Adipose tissue (tissue), 3 donors: ENCODE measurements around the gene DCLK2. TPM values are rescaled to one million over a fixed set of nuclear protein-coding genes. Genes with fewer than 3 reads are reported as not detected.
"Not testable (repeated sequence)": the region's sequence is repeated elsewhere in the genome, so short reads cannot be mapped to it uniquely, and the experiment has no call there.

Source experiments
- H3K27ac ChIP-seq: one replicate; pipeline ENCODE4 v1.5.1; 2013; ENCODE audit warnings: low read depth, low read length
- WGBS, 3 donors: extraction: QIAGEN DNeasy Blood & Tissue Kit; methylation state at CpG; one replicate each; pipeline ENCODE4 v1.1.7; 2013; 5-methylcytosine and 5-hydroxymethylcytosine counted together
- polyA plus RNA-seq, 3 donors: library from polyadenylated mRNA; stranded (reverse); fragments of 200-250 nt; gene quantifications; one replicate each; pipeline ENCODE4 v1.2.3, GENCODE V29; 2013
- donor health status: healthy with polysubstance abuse.
- donor health status: Bipolar disorder and iron deficiency.
- donor health status: healthy.

Gene DCLK2
- polyA plus RNA-seq, 3 donors = 0.93 to 3.7 (median 2.3) TPM

DNA sequence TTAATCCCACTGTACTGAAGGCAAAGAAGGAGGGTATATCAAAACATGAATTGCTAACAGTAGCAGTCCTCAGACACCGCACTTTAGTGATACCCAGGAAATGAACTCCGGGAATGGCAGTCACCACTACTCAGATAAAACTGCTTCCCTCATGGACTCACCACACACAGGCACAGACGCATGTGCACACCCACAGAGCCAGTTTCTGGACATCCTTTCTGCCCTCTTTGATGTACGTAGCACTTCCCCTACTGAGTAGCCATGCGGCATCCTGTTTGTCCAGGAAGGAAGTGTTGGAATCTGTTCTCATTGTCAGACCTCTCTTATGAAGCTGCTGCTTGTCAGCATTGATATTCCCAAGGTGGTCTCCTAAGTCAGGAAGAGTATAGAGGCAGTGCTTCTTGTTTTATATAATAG is 95.7 kb downstream of the DCLK2 start:
- H3K27ac ChIP-seq = no peak overlapping the region
- 41 to 82% (median 48%) methylated on average over 5 of the region's 5 CpGs for WGBS, 3 donors

DNA sequence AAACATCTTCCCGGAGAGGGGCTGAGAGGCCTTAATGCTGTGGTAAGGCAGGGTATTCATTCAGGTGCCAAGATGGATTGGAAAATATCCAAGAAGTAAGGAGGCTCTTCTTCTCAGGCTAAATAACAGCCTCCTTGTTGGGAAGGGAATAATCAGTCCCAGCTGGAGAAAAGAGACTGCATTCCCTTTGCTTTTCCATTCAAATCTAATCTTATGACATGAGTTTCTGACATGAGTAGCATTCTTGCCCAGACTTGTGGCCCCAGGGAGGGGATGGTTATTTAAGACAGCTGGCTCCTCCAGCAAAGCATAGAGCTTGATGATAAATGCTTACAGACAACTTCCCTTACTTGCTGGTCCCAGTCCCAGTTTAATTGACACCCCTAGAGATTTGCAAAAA is 98.3 kb downstream of the DCLK2 start:
- 35 to 56% (median 56%) methylated on average over 1 of the region's 1 CpG for WGBS, 3 donors
- no peak overlapping the region for H3K27ac ChIP-seq

DNA sequence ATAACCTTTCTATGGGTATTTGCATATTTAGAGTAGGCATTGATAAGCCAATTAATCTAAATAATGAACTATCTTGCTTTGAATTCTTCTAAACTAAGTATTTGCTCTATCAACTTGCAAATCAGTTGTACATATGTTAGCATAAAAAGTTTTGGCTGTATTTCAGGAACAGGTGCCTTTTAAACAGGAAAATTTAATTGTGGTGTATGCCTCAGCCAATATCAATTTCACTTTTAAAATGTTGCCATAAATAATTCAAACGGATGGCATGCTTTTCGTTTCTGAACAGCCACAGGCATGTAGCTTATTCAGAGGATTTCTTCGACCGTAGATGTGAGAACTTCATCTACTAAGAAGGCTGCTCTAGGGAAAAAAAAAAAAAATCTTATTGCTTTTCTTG is 99.9 kb downstream of the DCLK2 start:
- 53 to 62% (median 60%) methylated on average over 4 of the region's 4 CpGs for WGBS, 3 donors
- H3K27ac ChIP-seq = no peak overlapping the region

DNA sequence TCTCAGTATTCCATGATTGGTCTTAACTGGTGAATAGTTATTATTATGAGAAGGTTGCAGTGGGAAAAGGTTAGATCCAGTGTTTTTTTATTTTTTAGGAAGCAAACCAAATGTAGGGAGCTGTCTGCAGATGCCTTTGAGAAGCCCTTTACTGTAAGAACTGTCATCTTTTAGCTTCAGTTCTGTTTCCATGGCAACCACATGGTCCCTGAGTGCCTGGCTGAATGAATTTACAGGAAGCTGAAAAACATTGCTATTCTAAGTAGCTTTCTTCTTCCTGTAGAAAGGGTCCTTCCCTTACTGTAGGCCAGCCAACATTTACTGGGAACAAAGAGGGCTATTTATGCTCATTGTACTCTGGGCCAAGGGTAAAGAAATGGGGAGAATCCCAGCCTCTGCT is 103.3 kb downstream of the DCLK2 start:
- no peak overlapping the region for H3K27ac ChIP-seq

DNA sequence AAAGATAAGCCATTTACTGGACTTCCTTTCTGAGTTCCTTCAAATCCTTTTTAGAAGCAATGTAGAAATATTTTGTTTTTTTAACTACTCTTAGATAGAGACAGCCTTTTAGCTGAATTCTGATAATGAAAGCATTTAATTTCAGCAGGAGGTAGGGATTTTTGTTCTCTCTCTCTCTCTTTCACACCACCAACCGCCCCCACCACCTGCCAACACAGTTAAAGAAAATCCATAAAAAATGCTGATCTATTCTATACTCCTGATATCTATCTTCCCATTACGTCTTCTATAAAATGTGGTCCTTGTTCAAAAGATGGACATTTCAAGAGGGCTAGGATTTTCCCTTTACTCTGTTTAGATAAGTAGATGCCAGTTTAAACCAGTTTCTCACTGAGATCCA is 104.5 kb downstream of the DCLK2 start:
- WGBS, 3 donors = 88 to 98% (median 96%) methylated on average over 2 of the region's 2 CpGs
- H3K27ac ChIP-seq = no peak overlapping the region

DNA sequence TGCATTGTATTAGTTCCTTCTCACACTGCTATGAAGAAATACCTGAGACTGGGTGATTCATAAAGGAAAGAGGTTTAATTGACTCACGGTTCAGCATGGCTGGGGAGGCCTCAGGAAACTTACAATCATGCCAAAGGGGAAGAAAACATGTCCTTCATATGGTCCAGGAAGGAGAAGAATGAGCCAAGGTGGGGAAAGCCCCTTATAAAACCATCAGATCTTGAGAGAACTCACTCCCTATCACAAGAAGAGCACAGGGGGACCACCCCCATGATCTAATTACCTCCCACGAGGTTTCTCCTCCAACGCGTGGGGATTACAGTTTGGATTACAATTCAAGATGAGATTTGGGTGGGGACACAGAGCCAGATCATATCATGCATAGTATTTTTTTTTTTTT is 106.8 kb downstream of the DCLK2 start:
- H3K27ac ChIP-seq = not testable (repeated sequence)
- 79 to 96% (median 86%) methylated on average over 4 of the region's 4 CpGs for WGBS, 3 donors

DNA sequence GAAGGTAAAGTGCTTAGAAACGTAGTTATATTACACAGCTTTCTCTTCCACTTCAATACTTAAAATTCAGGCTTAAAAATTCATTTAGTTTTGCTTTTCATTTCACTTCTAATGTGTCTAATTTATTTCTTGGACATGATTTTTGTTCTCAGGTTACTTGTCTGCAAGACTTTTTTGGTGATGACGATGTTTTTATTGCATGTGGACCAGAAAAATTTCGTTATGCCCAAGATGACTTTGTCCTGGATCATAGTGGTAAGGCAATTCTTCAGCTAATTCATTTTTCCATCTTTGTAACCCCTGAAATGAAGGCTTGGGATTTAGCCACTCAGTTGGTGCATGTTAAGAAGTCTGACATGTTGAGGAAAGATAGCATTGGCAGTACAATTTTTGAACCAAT is 114.7 kb downstream of the DCLK2 start:
- no peak overlapping the region for H3K27ac ChIP-seq
- 86 to 93% (median 87%) methylated on average over 3 of the region's 3 CpGs for WGBS, 3 donors

DNA sequence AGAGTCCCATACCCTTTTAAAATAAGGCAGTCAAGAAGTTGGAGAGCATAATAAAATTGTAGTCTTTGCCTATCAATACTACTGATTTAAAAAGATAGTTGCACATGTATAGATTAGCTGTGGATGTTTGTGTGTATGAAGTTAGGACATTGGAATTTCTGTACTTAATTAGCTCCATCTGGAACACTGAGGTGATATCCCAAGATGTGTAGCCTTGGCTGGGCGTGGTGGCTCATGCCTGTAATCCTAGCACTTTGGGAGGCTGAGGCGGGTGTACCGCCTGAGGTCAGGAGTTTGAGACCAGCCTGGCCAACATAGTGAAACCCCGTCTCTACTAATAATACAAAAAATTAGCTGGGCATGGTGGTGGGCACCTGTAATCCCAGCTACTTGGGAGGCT is 119.0 kb downstream of the DCLK2 start:
- H3K27ac ChIP-seq = not testable (repeated sequence)
- 89 to 94% (median 94%) methylated on average over 4 of the region's 4 CpGs for WGBS, 3 donors

DNA sequence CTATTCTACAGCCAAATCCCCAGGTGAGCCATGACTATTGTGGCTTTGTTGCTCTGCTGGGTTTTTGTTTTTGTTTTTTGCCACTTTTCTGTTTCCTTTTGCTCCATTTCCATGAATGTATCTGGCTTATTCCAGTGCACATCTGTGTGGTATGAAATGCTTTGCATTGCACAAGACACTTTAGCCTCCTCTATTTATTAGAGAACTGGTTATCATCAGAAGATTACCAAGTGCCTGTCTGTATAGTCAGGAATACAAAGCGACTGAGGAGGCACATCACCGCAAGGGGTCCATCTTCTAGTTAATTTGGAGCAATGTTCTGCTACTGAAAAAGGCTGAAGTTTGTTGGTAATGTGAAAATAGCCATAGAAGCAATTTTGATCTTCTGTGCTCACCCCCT is 120.8 kb downstream of the DCLK2 start:
- H3K27ac ChIP-seq = no peak overlapping the region
- WGBS, 3 donors = 96 to 98% (median 98%) methylated on average over 2 of the region's 2 CpGs

DNA sequence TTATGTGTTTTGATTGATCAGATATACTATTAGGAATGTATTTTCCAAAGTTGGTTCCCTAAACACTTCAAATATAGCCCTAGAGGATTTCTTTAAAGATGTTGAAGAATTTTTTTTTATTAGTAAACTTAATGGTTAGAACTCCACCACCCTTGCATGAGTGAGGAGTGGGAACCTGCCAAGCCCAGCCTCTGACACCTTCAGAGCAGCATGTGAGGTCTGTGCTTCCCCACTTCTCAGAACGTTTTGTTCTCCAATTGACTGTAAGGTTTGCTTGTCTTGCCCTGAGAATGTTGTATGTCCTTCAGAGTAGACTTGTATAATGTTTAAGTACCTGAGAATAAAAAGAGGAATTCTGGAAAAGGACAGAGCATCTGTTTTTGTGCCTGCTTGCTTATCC is 126.8 kb downstream of the DCLK2 start:
- WGBS, 3 donors = 73 to 87% (median 76%) methylated on average over 1 of the region's 1 CpG
- no peak overlapping the region for H3K27ac ChIP-seq

DNA sequence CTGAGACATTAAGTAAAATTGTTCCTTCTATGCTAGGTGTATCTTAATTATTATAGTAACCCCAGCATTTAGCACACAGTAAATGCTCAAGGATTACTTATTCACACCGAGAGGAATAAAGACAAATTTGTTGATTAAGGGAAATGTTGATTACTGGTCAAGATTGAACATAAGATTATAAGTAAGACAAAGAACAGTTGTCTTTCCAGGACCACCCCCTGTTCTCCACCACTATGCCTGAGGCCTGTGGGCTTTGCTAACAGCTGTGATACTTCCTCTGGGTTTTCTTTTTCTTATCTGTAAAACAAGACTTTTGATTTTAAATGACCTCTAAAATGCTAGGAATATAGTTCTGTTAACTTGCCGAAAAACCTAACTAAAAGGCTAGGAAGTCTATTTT is 128.0 kb downstream of the DCLK2 start:
- WGBS, 3 donors = 42 to 83% (median 73%) methylated on average over 2 of the region's 2 CpGs
- H3K27ac ChIP-seq = no peak overlapping the region

DNA sequence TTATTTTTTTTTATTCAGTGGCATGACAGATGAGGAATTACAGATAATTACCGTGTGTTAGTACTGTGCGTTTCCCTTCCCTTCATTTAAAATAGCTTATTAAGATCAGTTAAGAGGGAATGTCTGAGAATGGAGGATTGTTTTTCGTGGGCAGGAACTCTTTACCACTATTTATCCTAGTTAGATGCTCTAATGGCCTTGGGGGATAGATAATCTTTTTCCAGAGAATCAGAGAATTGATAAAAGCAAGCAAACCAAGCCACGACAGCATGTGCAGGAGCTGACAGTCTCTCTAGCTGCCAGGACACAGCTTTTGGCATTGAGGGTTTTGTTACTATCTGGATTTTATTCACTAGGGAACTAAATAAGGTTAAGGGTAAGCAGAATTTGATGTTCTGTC is 128.7 kb downstream of the DCLK2 start:
- 43 to 71% (median 68%) methylated on average over 4 of the region's 4 CpGs for WGBS, 3 donors
- no peak overlapping the region for H3K27ac ChIP-seq

DNA sequence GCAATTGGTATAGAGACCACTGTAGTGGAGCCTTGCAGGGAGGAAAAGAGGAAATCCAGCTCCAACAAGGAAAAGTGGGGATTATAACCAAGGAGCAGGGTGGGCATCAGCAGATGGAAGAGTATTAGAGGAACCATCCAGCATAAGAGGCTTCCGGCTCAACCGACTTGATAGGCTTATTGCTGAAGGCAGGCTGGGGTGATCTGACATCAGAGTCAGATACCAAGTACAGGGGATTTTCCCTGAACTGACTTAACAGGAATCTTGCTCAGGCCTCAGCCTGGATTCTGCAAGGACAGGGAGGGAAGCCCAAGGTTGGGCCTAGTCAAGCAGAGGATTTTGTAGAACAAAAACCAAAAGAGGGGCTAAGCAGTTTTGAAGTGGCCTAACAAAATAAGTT is 129.6 kb downstream of the DCLK2 start:
- no peak overlapping the region for H3K27ac ChIP-seq
- WGBS, 3 donors = 91 to 96% (median 95%) methylated on average over 2 of the region's 2 CpGs

DNA sequence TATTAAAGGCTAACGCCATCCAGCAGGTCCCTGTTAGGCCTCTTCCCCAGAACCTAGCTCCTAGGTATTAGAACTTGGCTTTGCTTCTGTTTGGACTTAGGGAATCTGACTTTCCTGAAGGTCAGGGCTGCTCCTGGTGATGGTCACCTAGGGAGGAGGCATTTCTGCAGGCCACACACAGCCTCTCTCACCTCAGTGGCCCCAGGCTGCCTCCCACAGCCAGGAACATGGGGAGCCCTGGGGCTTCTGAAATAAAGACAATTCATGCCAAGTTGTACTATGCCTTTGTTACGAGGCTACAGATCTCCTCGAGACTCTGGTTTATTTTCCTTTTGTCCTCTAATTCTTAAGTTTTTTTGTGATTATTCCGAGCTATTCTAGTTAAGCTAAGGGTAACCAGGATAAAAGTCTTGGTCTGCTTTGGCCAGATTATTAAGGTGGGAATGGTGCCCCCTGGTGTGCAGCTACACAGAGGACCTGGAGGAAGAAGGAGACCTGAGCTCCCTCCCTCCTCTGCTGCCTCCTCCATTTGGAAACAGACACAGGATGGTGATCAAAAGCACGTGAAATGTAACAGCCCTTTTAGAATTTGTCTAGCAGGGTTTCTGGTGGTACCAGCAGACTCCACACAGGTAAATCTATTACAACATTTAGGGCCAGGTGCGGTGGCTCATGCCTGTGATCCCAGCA is 131.0 kb downstream of the DCLK2 start:
- WGBS, 3 donors = 74 to 82% (median 76%) methylated on average over 6 of the region's 6 CpGs
- no peak overlapping the region for H3K27ac ChIP-seq

DNA sequence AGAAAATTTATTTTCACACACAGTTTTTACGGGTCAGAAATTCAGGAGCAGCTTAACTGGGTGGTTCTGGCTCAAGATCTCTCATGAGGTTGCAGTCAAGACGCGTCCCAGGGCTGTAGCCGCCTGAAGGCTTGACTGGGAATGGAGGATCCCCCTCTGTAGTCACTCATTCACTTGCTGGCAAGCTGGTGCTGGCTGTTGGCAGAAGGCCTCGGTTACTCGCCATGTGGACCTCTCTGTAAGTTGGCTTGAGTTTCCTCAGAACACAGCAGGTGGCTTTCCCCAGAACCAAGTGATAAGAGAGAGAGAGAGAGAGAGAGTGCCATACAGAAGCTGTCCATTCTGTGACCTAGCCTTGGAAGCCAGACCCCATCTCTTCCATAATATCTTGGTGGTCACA is 132.8 kb downstream of the DCLK2 start:
- no peak overlapping the region for H3K27ac ChIP-seq
- WGBS, 3 donors = 50 to 94% (median 90%) methylated on average over 6 of the region's 6 CpGs

DNA sequence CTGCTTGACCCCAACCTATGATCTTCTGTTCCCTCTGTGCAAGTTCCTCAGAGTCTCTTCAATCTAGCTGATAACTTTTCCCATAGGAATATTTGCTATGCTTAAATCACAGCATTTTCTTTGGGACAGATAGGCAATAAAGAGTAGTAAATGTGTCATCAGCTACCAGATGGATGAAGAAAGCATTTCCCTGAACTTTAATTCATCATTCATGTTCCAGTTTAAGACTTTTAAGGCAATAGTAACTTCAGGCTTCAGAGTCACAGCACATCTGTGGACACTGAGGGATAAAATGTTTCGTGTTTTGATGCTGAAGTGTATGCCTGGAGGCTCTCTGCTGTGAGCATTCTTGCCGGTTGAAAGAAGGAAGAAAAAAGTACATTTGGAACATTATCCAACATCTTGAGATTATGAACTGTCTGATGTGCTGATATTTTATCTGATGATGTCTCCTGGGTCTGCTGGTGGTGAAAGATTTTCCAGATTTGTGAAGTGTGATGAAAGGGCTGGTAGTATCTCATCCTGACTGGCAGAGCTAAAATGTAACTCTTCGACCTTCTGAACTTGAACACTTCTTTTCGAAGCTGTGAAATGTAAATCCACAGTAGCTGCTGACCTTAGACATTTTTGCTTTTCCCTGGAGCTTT is 133.7 kb downstream of the DCLK2 start:
- 66 to 78% (median 76%) methylated on average over 4 of the region's 4 CpGs for WGBS, 3 donors
- no peak overlapping the region for H3K27ac ChIP-seq

DNA sequence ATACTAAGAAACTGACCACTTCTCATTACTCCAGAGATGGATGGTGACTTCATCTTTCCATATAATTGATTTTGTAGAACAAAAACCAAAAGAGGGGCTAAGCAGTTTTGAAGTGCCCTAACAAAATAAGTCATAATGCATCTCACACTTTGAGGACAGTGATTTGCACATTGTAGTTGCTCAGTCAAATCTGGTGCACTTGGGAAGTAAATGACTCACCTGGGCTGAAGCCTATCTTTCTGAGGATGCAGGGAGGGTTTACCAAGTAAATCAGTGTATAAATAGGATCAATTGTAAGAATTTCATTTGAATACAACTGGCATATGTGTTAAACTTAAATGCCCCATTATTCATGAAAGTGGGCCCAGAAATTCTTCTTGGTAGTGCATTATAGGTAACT is 134.2 kb downstream of the DCLK2 start:
- no peak overlapping the region for H3K27ac ChIP-seq

DNA sequence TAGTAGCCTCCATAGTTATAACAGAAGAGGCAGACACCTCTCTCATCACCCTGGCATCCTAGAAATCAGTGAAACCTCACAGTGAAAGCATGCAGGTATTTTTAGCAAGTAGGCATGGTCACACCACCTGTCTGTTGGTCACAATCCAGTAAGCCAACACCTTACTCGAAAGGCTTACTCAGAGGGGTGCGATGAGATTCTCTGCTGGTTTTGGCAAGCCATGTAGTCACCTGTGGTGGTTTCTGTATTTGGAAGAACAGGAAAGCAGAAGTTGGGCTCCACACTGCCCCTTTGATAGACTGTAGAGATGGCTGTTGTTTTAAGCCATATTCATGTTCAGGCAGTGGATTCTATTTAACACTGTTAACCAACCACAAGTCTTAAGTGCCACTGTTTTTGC is 134.7 kb downstream of the DCLK2 start:
- 38 to 71% (median 55%) methylated on average over 2 of the region's 2 CpGs for WGBS, 3 donors
- H3K27ac ChIP-seq = no peak overlapping the region

DNA sequence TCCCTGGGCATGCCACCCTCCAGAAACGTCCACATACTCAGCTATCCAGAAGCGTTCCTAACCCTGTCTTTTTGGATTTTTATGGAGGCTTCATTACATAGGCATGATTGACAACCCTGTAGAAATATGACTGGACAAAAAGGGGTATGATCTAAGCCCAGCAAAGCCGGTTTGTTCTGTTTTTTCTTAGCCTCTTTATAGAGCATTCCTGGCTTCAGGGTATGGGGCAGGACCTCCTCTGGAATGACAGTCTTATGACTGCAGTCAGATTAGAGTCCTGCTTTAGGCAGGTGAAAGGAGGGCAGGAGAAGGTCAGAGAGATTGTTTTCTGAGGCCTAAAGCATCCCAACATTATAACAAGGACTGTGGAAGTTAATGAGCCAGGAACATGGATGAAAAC is 137.4 kb downstream of the DCLK2 start:
- 84 to 95% (median 91%) methylated on average over 3 of the region's 3 CpGs for WGBS, 3 donors
- H3K27ac ChIP-seq = no peak overlapping the region

DNA sequence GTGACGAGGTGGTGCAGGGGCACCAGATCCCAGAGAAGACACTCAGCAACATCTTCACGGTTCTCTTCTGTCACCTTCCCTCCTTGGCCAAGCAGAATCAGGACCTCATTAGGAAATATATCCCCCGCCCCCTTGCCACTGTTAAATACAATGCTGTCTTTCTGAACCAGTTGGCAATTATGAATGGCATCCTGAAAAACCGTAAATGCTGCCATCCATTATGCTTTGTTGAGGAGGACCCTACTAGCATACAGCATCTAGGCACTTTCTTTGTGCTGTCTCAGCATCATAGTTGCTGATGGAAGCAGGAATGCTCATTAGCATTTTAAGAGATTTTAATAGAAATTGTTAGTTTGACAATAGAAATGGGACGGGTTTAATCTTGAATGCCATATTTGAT is 138.5 kb downstream of the DCLK2 start:
- H3K27ac ChIP-seq = no peak overlapping the region
- WGBS, 3 donors = 86 to 90% (median 88%) methylated on average over 5 of the region's 5 CpGs
